Fibroblast of upper back skin (primary cell): ENCODE measurements around the gene ENPP3.
A peak's percentile ranks its signal among the peaks of the same experiment; 100 is the strongest.

Experiments used
- DNase-seq: peaks from one replicate; pipeline ENCODE4 v3.0.0-alpha.2; 2013

The ENPP3 gene

GRCh38 chr6:131636880-131637792, at the start of gene ENPP3:
Gene ENPP3, plus strand, starts transcription at chr6:131637302. Its CDS starts 83 bp downstream, at chr6:131637385.
- no peak for DNase-seq

- DNase-seq, result no peak
Observed at GRCh38 chr6:131587909-131588308, 49.2 kb upstream of the ENPP3 start.

DNA sequence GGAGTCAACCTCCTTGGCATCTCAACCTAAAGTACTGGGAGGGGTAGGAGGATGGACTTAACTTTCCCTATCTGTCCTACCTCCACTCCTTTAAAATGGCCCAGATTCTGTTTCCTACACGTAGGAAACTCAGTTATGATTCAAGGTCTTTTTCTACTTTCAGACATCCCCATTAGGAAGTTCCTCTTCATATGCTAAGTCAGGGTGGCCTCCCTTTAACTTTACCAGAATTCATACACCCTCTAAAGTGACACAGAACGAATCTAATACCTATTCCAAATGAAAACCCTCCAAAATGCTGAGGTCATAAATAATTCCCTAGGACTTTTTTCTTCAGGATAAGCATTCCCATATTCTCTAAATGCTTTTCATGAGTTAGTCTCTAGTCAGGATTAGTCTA, 48.5 kb upstream of the ENPP3 start:
- DNase-seq, result no peak

DNA sequence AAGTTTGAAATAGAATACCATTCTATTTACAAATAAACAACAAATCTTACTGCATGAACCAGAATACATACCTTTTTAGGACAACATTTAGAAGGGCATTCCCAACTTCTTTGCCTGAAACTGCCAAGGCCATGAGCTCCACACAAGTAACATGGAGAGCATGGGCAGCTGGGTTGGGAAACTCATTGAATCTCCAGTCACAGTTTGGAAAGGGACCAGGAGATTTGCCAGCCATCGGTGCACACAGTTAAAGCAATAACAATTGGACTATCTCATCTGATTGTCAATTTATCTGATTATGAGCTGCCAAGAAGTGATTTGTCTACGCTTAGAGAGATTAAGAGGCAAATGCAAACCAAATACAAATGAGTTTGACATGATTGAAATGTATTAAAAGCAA, 44.2 kb upstream of the ENPP3 start:
- no peak for DNase-seq

DNA sequence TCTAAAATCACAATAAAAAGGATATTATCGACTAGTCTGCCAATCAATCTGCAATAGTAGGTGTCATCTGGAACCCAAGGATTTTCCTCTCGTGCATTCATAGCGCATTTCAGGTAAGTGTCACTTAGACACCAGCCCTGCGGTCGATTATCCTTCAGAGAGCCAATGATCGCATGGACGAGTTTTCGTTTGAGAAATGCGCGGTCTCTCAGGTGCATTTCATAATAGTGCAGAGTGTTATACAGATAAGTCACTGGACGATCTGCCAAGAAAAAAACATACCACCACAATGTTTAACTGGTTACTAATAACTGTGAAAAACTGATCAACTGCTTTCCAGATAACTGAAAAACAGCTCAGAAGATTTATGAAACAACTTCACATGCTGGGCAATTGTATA, 43.0 kb upstream of the ENPP3 start:
- no peak for DNase-seq

DNA sequence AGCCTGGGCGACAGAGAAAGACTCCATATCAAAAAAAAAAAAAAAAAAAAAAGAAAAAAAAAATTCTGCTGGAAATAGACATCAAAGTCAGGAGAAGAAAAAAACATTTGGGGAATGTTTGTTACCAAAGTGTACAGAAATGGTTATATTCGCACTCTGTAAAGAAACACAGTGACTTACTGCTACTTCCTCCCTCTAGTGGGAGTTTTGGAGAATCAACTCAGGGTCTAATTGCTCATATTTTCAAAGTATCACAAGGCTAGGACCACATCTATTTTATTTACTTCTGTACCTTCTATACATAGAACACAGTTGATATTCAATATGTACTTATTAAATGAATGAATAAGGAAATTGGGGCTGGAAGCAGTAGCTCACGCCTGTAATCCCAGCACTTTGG, 39.7 kb upstream of the ENPP3 start:
- DNase-seq, result no peak

DNA sequence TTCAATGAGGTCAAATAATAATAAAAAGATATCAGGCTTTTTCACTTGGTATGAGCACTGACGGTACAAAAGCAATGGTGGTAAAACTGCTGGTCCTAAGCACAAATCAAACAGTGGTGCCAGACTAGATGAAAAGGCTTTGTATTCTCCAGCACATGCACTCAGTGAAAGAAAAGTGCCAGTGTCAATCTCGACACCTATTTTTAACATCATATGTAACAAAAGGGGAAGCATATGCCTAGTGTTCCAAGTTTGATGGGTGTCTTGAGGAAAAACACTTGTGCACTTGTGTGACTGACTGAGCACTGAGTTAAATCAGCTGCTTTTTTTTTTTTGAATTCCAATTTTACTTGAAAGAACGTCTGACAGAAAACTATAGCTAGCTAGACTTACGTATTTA, 36.4 kb upstream of the ENPP3 start:
- DNase-seq, result no peak

DNA sequence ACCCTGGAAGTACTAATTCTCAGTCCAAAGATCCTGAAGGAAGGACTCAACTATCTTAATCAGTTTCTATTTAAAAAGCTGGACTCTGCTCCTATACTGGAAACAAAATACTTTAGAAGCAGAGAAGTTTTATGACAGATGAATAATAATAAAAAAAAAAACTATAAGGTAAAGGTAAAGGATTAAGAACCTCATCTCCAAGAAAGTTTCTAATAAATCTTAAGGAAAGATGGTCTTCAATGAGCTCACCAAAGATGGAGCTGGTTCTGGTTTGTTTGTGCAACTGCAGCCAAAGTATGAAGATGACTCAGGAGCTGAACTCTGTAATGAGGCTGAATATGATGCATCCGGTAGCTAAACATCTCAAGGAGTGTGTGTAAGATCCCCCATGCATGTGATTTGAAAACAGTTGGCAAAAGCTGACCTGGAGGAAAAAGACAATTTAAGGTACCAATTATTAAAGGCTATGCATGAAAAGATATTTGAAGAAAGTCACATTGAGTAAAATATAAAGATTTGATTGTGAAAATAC, 34.3 kb upstream of the ENPP3 start:
- peak; percentile 77 for DNase-seq

GRCh38 chr6:131613296-131613925, 23.7 kb upstream of the ENPP3 start:
- no peak for DNase-seq

DNA sequence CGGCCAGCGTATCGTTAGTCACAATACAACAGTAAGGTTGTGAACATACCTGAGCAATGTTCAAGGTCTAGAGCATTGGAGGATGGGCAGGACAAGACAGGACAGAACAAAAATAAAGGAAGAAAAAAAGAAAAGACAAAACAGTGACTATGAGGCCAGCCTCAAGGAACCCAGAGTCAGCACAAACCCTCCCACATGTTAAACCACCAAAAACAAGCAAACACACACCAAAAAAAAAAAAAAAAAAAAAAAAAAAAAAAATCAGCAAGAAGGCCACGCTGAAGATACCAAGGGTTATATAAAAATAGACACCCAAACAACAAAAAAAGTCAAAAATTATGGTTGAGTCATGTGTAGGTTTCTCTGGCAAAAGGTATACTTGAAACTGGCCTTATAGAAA, 21.8 kb upstream of the ENPP3 start:
- DNase-seq, result no peak

- peak; percentile 92 for DNase-seq
Observed at GRCh38 chr6:131627724-131628682, 9.1 kb upstream of the ENPP3 start, which contains the start of gene MED23. Gene MED23, minus strand, starts transcription at chr6:131628242. Its CDS starts 193 bp downstream, at chr6:131628049.

- no peak for DNase-seq
Observed at GRCh38 chr6:131628726-131629125, 8.4 kb upstream of the ENPP3 start.

- no peak for DNase-seq
Observed at GRCh38 chr6:131629651-131630050, 7.5 kb upstream of the ENPP3 start.

- DNase-seq, result no peak
Observed at GRCh38 chr6:131631625-131632289, 5.3 kb upstream of the ENPP3 start.

DNA sequence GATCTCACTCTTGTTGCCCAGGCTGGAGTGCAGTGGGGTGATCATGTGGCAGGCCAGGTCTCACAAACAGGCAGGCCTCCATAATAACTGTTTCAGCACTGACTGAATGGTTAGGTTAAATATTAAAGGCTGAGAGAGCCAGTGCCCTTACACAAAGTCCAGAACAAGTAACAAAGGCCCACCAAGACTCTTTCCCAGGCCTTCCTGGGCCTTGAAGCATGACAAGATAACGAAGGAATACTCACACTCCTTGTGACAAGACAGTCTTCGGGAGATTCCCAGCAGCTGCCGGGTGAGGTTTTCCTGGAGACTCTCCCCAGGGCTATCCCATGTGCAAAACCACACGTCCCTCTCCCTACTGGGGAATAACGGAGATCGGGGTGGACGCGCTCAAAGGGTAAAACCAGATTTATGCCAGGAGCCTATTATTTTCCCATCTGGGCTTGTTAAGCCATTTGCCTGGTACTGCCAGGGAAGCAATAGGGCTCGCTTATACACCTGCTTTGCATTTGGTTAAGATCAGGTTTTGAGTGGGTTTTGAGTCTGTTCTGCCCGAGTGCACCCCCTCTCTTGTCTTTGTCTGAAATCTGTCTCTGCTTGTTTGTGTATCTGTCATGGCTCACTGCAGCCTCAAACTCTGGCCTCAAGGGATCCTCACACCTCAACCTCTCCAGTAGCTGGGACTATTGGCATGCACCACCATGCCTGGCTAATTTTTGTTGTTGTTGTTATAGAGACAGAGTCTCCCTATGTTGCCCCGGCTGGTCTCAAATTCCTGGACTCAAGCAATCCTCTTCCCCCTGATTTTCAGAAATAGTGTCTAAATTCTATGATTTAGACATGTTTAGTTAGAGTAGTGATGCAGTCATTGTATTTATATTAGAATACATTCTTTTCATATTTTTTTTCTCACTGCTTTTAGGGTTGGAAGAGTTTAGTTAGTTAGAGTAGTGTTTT, 1.4 kb upstream of the ENPP3 start:
- DNase-seq, result no peak

GRCh38 chr6:131638013-131638412, 911 bp downstream of the ENPP3 start:
- DNase-seq, result no peak

DNA sequence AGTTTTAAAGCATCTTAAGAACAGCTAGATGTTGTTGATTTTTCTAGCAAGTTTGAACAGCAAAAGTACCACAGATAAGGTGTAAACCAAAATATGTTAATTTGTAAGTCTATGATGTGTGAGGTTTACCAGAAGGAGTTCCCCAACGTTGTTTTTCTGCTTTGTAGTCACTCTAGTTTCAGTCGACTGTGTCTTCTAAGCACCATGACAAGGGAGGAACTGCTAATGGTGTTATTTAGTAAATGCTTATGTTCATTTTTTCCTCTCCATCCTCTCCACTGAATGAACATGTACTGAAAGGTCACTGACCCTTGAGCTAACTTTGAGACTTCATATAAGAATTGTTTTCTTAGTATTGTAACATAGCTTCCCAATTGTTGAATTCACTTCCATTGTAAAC, 3.0 kb downstream of the ENPP3 start:
- DNase-seq, result no peak

GRCh38 chr6:131640576-131640975, 3.5 kb downstream of the ENPP3 start:
- DNase-seq, result no peak

- no peak for DNase-seq
Observed at GRCh38 chr6:131641554-131641953, 4.5 kb downstream of the ENPP3 start.

DNA sequence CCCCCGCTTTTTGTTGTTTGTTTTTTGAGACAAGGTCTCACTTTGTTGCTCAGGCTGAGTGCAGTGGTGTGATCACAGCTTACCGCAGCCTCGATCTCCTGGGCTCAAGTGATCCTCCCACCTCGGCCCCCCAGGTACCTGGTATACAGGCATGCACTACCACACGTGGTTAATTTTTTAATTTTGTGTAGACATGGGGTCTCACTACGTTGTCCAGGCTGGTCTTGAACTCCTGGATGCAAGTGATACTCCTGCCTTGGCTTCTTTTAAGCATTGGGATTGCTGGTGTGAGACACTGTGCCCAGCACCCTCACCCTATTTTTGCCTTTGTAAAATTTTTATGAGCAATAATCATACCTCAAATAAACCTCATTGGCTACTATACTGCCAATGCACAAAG, 5.5 kb downstream of the ENPP3 start:
- DNase-seq, result no peak

DNA sequence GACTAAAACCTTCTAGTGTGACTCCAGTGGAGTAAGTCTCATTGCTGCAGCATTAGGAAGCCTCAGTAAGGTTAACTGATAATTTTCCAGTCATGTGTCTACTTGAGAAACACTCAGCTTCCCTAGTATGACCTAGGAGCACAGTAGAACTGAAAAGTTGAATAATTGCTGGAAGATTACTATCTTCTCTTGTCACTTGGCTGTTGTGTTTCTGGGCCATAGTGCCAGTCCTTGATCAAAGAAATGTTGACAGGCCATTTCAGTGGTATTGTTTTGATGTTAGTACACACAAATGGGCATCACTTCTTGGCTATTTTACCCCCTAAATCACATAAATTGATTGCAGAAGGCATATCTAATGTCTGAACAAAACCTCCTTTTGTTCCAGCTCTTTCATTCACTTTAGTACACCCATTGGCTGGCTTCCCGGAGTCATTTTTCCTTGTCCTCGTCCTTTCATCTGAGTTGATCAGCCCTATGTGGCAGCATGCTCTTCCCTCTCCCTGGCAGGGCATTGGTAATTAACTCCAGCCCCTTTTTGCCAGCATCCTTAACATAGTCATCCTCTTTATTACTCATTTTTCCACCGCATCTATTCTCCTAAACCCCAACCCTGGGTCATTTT, 6.0 kb downstream of the ENPP3 start:
- no peak for DNase-seq
